IPS-NIHi11 (cell line): ENCODE measurements around the gene CCNL2.

Source experiments
- DNase-seq: peaks from one replicate; pipeline ENCODE4 v3.0.0; 2012; ENCODE audit warnings: mixed read lengths, low spot score

Gene CCNL2

DNA sequence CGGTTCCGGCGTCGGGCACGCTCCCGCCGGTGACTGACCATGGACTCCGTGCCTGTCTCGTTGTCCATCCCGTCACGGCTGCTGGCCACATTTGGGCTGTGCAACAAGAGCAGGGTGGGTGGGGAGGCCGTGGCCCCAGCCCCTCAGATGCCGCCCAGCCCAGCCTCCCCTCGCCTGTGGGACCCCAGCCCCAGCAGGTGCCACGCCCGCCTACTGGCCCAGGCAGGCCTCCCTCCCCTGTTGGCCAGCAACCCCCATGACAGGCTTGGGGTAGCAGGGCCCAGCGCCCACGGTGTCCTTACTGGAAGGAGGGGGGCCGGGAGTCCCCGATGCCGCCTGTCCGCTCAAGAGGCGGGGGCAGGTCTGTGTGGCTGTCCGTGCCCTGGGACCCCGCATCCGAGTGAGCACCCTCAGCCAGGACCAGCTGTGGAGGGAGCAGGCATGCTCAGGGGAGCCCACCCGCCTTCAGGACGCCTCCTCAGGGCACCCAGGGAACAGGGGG lies 57.0 kb downstream of the CCNL2 start:
- DNase-seq: no peak

DNA sequence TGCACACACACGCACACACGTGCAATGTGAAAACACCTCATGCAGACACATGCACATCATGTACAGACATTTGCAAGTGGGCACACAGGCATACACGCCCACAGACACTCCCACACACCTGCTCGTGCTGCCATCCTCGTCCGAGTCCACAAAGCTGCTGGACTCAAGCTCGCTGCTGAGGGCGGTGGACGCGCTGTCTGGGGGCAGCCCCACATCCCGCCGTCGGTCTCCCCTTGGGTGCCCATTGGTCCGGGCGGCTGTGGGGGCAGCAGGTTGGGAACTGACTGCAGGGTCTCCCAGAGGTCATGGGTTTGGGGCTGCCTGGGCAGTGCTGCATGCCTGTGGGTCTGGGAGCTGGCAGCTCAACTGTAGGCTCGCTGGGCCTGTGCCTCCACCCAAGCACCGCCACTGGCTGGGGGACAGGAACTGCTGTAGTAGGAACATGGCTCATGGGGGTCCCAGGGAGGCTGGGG lies 57.5 kb downstream of the CCNL2 start:
- DNase-seq: no peak

DNA sequence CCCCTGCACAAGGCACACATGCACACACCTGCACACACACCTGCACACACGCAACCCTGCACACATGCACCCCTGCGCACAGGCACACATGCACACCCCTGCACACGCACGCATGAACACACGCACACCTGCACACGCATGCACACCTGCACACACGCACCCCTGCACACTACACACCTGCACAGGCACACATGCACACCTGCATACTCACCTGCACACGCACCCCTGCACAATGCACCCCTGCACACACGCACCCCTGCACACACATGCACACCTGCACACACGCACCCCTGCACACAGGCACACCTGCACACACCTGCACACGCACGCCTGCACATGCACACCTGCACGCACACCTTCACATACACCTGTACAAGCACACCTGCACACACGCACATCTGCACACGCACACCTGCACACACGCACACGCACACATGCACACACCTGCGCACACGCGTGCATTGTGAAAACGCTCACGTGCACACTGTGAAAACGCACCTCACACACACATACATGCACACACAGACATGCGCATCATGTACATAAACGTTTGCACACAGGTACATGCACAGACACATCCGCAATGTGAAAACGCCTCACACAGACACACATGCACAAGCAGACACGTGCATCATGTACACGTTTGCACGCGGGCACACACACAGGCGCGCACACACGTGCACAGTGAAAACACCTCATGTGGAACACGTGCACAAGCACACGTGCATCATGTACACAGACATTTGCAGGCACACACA lies 58.2 kb downstream of the CCNL2 start:
- no peak for DNase-seq

- DNase-seq: no peak
These were observed 59.0 kb downstream of the CCNL2 start for GRCh38 chr1:1340185-1340584.

DNA sequence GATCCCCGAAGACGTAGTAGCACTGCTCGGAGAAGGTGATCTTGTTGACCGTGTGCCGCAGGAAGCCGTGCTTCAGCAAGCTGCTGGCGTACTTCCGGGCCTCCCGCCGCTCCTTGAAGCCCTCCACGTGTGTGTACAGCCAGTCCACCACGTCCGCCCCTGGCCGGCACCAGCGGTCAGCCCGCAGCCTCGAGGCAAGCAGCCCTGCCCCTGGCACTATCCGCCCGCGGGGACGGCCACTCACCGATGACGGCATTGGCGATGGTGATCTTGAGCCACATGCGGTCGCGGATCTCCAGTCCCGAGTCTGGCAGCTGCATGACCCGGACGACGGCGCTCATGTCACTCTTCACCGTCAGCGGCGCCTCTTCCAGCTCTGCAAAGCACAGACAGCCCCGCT lies 60.9 kb downstream of the CCNL2 start:
- no peak for DNase-seq

GRCh38 chr1:1337793-1338147 lies 61.4 kb downstream of the CCNL2 start:
- DNase-seq: peak; percentile 97

DNA sequence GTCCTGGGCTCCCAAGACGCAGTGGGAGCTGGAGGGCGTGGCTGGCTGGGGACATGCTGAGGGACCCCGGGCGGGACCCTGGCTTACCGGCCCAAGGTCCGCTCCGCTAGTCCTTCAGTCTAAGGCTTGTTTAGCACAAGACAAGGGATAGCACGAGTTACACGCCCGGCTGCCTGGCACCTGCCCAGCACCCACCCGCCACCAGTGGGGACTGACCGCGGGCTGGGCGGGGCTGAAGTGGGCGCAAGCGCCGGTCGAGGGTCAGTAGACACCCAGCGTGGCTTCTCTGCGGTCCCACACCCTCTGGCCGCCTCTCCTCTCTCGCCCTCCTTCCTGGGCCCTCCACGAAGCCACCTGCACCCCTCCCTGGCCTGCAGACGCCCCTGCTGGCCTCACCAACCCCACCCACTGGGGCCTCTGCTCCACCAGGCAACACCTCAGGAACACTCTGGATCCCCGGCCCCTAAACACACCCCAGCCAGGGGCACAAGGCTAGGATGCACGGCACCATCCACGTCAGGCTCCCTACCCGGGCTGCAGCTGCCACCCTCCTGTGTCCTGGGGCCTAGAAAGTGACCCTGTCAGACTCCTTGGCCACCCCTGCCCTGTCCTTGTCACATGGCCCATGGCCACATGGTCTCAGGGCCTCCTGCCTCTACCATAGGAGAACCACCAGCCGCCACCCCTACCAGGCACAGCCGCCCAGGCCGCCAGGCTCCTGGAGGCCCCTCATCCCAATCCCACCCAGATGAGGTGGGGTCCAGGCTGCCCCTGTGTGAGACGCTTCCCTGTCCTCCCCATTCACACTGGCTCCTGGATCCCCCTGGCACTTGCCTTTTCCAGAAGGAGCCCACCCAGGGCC lies 62.0 kb downstream of the CCNL2 start:
- DNase-seq: no peak

GRCh38 chr1:1336446-1336845 lies 62.7 kb downstream of the CCNL2 start:
- DNase-seq: no peak

DNA sequence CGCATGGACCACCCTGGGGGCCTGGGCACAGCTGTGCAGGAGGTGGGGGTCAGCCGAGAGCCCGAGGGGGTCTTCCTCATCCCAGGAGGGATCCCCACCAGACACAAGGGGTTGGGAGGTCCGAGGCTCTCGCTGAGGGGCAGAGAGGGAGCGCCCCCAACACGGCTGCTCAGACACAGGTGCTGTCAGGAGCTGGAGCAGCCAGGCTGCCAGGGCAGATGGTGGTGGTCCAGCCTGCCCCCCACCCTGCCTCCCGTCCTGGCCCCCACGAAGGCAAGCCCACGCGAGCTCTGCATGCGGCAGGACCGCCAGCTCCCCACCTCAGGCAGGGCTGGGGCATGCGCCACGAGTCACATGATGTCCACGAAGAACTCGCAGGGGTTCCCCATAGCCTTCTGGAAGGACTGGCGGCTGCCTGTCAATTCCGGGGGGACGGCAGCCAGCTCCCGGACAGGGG lies 63.3 kb downstream of the CCNL2 start:
- no peak for DNase-seq
